ENCODE results near the gene CMSS1. TPM values are rescaled to one million over a fixed set of nuclear protein-coding genes. Genes with fewer than 3 reads are reported as not detected.

The CMSS1 gene
- polyA plus RNA-seq, 1 donor from 2014 or later: 31.8 TPM

- Histone ChIP-seq H2AFZ (ENCODE audit: low read depth, low read length) (peak overlapping the region; percentile 82), H4K20me1 (ENCODE audit: insufficient read depth) (no peaks in the 10 kb centered on the region), H3K9me2 (ENCODE audit: insufficient read depth, low read length) (no peaks in the 10 kb centered on the region), H3K79me2 (replicated peaks; ENCODE audit: insufficient read depth, low read length) (no peaks in the 10 kb centered on the region), H3K27me3 (ENCODE audit: insufficient read depth, low read depth, low read length) (no peaks in the 10 kb centered on the region), H3K4me2 (ENCODE audit: low read length) (peak overlapping the region; percentile 81), H3K27ac (ENCODE audit: low read length) (peak overlapping the region; percentile 67), H3K9ac (ENCODE audit: low read length) (peak overlapping the region; percentile 70), H3K4me3 (ENCODE audit: low read length) (peak overlapping the region; percentile 91), H3K9me3 (ENCODE audit: low read length) (no peaks in the 10 kb centered on the region), H3F3A (ENCODE audit: insufficient read depth, low read length, poor library complexity, severe bottlenecking) (no peaks in the 10 kb centered on the region), H3K36me3 (ENCODE audit: insufficient read depth, low read length) (no peaks in the 10 kb centered on the region)
- no peak for TF ChIP-seq REST (IDR thresholded peaks at IDR 0.05; ENCODE audit: borderline replicate concordance)
- no peak for TF ChIP-seq TAF1 (IDR thresholded peaks at IDR 0.05; ENCODE audit: low read depth)
- TF ChIP-seq MXI1 (conservative IDR thresholded peaks at IDR 0.05; ENCODE audit: poor library complexity, severe bottlenecking): no peak
- TF ChIP-seq SMC3 (conservative IDR thresholded peaks at IDR 0.05; ENCODE audit: poor library complexity): no peak
- TF ChIP-seq CTCF (IDR thresholded peaks at IDR 0.05; ENCODE audit: poor library complexity, severe bottlenecking): no peak
- no peak for TF ChIP-seq RAD21 (conservative IDR thresholded peaks at IDR 0.05)
- TF ChIP-seq EP300 (conservative IDR thresholded peaks at IDR 0.05; ENCODE audit: poor library complexity, severe bottlenecking): no peak
- TF ChIP-seq POLR2AphosphoS5 (IDR thresholded peaks at IDR 0.05): no peak
- TF ChIP-seq EZH2 (IDR thresholded peaks at IDR 0.05; ENCODE audit: borderline replicate concordance, insufficient read depth, low read length, poor library complexity, severe bottlenecking): no peak
These were observed 620 bp upstream of the CMSS1 start for GRCh38 chr3:99817047-99817436.

GRCh38 chr3:99818818-99819217 lies 1.2 kb downstream of the CMSS1 start:
- Histone ChIP-seq H3F3A (ENCODE audit: insufficient read depth, low read length, poor library complexity, severe bottlenecking) (no peaks in the 10 kb centered on the region), H3K27ac (ENCODE audit: low read length) (no peak overlapping the region), H3K4me3 (ENCODE audit: low read length) (peak overlapping the region; percentile 91)

More at GRCh38 chr3:99818818-99819217, 1.2 kb downstream of the CMSS1 start:
- no peaks in the 10 kb centered on the region for H3K36me3 ChIP-seq (ENCODE audit: insufficient read depth, low read length)
- no peaks in the 10 kb centered on the region for H3K9me3 ChIP-seq (ENCODE audit: low read length)
- no peak overlapping the region for H3K9ac ChIP-seq (ENCODE audit: low read length)
- H3K79me2 ChIP-seq (replicated peaks; ENCODE audit: insufficient read depth, low read length): no peaks in the 10 kb centered on the region
- H3K4me2 ChIP-seq (ENCODE audit: low read length): peak overlapping the region; percentile 59
- TF ChIP-seq CTCF (IDR thresholded peaks at IDR 0.05; ENCODE audit: poor library complexity, severe bottlenecking) (no peak), EP300 (conservative IDR thresholded peaks at IDR 0.05; ENCODE audit: poor library complexity, severe bottlenecking) (no peak), TAF1 (IDR thresholded peaks at IDR 0.05; ENCODE audit: low read depth) (no peak), MXI1 (conservative IDR thresholded peaks at IDR 0.05; ENCODE audit: poor library complexity, severe bottlenecking) (no peak)
- no peaks in the 10 kb centered on the region for H3K27me3 ChIP-seq (ENCODE audit: insufficient read depth, low read depth, low read length)
- H3K9me2 ChIP-seq (ENCODE audit: insufficient read depth, low read length): no peaks in the 10 kb centered on the region
- no peaks in the 10 kb centered on the region for H4K20me1 ChIP-seq (ENCODE audit: insufficient read depth)
- no peak overlapping the region for H2AFZ ChIP-seq (ENCODE audit: low read depth, low read length)
